Endometrial microvascular endothelial cells (primary cell): ENCODE data around the gene HCCS. TPM values are rescaled to one million over a fixed set of nuclear protein-coding genes. Genes with fewer than 3 reads are reported as not detected.

Experiments
- in situ Hi-C: cut with HindIII; loops from 2 replicates; pipeline ENCODE4 v1.10.0; 2017; ENCODE audit warnings: low sequenced_read_pairs, low pct_unique_long_range_greater_than_20kb; ENCODE audit errors: inconsistent ontology term
- total RNA-seq: library from RNA; depleted of rRNA; stranded (reverse); fragments of >200 nt; gene quantifications from one replicate; pipeline ENCODE4 v1.2.3, GENCODE V29; 2015; ENCODE audit errors: inconsistent ontology term

Gene HCCS
- total RNA-seq = 17.4 TPM

DNA sequence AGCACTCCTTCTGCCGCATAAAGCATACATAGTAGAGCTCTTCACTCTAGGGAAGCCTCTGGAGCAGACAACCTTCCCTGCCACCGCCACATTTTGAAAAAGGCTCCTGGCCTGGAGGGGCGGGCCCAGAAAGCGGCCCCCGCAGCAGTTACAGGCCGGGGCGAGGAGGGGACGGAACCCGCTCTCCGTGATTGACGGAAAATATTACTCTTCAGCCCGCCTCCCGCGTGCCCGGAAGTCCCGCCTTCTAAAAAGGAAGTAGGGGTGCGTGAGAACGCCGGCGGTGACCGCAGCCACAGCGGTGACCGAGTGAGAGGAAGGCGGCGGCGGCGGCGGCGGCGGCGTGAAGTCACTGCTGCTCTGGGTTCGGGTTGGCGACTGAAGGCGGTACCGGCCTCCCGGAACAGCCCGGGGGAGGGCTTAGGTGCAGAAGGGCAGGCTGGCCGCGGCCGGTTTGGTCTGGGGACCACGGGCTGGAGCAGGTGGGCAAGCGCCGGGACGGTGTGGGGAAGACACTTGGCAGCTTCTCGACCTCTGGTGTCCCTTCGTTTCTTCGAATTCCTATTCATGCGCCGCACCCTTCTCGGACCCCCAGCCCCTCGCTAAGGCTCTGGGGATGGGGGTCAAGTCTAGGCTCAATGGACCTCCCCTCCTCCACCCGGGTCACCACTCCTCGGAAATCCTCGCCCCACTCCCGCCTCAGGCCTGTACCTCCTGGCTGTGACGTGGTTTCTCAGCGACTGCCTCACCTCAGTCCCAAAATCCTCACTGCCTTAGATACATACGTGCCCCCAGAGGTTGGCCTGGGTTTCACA is at the start of gene HCCS:
Gene HCCS, plus strand, starts transcription at position 296 of the 815 bp plus-strand sequence. CDS start 729 bp downstream, outside the sequence.
- in situ Hi-C loops = no loop called here

DNA sequence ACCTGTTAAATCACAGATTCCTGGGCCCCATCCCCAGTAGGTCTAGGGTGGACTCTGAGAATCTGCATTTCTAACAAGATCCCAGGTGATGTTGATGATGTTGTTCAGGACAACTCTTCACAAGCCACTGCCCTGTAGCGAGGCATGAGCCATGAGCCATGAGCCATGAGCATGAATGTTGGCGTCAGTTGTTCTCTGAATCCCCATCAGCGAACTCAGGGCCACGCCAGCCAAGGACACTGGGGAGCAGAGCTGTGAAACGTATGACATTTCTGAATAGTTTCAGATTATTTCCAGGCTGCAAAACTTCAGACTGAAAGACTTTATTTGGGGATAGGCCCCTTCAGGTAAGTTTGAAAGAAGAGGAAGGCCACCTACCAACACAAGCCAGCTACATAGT is 46.9 kb upstream of the HCCS start:
- in situ Hi-C loops = no loop called here

DNA sequence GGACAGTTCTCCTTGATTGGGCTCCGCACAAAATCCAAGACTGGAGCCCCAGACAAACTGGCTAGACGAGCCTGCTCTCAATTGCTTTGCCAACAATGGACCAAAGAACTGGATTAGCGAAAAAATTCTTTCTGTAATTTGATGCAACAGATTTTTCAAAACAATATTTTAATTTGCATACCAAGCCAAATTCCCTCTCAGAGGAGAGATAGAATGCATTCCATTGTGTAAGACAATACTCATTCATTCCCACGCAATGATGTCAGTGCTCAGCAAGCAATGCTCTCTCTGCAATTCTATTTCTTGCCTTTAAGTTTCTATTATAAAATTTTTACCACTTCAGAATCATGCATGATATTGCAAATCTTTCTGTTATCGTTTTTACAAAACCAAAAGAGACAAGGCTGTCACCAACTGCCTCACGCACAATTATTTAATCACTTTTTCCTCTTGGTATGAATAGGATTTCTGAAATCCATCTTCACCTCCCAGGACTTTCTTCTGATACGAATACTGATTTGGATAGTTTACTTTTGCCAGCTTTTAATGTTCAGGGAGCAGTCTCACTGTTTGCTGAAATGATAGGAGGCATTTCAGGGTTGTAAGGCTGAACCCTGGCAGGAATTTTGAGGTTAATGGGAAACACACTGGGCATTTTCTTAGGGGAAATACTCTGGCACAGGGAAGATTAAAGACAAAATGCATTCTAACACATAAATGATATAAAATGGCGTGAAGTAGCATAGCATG is 46.1 kb upstream of the HCCS start:
- in situ Hi-C loops = no loop called here

GRCh38 chrX:11066812-11067211 is 44.3 kb upstream of the HCCS start:
- in situ Hi-C loops = no loop called here

DNA sequence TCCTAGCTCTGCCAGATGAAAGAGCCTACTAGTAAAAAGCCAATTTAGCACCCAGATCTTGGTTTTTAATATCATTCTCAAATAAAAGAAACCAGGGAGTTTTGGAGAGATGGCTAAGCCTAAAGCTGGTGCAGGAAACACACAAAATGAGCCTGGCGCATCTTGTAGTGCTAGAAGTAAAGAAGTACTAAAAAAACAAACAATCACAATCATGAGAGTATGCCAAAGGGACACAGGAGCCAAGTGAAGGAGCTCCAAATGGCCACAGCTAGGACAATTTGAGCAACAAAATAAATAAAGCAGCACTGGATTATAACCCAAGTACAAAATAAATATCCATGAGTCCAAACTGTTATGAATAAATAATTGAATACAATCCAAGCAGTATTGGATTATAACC is 37.8 kb upstream of the HCCS start:
- in situ Hi-C loops = no loop called here

DNA sequence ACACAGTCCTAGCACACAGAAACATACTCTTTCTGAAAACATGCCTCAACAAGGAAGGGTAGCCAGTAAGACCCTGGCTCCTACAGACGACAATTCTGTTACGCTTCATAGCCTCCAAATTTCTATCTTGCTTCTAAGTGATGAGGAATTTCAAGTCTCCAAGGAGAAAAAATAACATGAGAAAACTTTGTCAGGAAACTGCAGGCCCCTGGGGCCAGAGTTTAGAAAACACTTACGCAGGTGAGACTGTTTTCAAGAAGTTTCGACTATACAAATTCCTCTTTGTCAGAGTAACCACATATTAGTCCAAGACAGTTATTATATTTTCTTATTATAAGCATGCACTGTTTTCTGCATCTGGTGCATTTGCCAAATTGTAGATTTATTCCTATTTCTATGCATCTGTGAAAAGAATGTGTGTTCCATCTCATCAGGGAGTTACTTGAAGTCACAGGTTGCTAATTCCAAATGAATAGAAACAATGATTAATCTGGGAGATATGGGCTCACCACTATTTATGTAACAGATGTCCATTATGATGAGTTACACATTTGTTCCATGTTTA is 30.3 kb upstream of the HCCS start:
- in situ Hi-C loops = no loop called here

DNA sequence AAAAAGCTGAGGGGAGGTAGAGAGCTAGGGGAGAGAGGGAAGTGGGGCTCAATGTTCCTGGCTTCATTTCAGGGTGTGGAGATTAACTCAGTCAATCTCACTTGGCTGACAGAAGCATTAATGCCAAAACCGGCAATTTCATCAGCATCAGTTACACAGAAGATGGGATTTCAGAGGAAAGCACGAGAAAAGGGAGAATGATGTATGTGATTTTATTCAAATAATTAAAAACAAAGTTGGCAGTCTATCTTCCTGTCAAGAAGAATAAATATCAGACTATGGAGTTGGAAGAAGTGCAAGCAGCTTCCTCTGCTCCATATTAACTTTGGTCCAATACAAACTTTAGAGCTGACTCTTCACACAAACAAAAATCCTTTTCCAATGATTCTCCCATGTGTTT is 29.6 kb upstream of the HCCS start:
- in situ Hi-C loops = no loop called here

DNA sequence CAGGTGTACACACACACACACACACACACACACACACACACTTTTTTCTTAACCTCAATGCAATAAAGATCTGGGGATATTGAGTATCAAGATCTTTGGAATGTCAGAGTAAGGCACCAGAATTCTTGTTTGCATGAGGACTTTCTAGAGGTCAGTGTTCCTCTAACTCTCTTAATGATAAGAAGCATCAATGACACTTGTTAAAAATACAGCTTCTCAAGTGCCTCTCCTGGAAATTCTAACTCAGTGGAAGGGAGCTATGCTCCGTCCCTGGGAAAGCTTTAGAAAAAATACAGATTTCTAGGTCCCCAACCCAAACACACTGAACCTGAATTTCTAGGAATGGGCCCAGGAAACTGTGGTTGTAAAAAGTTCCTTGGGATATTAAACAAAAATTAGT is 25.8 kb upstream of the HCCS start:
- in situ Hi-C loops = no loop called here

GRCh38 chrX:11089802-11090201 is 21.3 kb upstream of the HCCS start:
- in situ Hi-C loops = no loop called here

- in situ Hi-C loops = no loop called here
These were observed 13.2 kb upstream of the HCCS start for GRCh38 chrX:11097933-11098332.

DNA sequence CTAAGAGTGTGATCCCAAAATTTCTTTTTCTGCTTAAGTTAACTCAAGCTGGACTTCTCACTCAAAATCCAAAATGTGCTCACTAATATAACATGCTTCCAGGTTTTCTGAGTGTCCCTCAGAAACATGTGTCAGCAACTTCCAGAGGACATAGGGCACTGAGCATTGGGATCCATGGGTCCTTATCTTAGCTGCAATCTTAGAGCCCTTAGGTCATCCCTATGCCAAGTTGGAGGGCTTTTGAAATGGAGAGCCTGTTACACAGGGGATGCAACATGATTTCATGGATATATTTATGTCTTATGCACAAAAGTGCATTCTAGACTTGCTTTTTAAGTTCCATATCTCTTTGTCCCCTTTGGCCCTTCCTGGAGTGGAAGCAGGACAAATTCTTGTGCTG is 11.7 kb upstream of the HCCS start:
- in situ Hi-C loops = no loop called here

DNA sequence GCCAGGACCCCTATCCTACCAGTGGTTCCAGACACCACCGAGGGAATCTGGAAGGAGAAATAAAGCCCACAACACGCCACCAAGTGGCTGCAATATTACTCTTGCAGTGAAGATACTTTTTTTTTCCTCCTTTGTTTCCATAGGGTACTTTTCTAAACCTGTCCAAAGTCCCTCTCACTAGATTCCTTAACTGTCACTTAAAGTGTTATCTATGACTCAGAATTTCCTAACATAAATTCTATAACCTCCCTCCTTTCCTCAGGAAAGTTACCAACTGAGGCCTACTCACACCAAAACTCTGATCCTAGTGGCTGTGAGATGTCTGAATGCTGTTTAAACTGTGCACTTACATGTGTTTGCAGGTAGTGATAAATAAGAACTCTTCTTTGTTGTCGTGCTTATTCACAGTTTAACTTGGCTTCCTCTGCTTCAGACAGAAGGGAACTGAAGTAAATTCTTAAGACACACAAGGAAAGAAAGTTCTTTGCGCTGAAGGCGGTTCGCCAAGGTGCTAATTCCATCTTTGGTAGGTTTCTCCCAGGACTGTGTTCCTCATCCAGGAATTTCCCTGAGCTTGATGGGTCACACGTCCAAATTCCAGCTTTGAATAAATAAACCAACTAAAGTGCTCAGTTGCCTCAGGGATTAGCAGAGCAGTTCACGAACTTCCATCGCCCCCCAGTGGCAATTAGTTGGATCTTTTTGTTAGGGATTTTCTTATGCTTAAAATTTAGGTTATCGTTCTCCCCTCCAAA is 10.7 kb upstream of the HCCS start:
- in situ Hi-C loops = no loop called here

GRCh38 chrX:11103006-11103405 is 8.1 kb upstream of the HCCS start:
- in situ Hi-C loops = no loop called here

DNA sequence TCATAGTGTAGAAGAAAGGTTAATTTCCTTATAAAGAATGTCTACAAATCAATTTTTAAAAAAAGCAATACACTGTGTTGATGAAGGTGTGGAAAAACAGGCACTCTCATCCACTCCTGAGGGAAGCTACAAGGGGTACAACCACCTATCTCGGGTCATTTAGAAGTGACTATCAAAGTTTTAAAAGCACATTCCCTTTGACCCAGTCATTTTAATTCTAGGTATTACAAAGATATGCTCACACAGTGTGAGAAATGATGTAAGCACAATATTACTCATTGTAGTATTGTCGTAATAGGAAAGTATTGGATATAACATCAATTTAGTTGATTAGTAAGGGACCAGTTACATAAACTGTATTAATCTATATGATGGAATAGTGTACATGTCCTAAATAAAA is 7.4 kb upstream of the HCCS start:
- in situ Hi-C loops = no loop called here

DNA sequence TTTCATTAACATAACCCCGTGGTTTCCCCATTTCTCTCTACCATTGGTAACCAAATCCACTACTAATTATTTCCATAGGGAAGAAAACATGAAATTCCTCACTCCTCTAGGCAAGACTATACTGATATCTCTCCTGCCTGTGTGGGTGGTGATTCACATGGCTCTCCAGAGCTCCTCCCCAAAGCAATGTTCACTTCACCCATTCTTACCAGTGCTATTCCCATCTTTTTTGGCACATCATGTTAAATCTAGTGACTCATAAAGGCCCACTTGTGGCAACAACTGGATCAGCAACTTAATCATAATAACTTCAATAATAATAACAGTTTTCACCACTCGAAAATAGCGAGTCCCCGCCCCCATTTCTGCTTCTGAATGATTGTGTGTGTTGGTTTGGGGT is 6.1 kb upstream of the HCCS start:
- in situ Hi-C loops = no loop called here

DNA sequence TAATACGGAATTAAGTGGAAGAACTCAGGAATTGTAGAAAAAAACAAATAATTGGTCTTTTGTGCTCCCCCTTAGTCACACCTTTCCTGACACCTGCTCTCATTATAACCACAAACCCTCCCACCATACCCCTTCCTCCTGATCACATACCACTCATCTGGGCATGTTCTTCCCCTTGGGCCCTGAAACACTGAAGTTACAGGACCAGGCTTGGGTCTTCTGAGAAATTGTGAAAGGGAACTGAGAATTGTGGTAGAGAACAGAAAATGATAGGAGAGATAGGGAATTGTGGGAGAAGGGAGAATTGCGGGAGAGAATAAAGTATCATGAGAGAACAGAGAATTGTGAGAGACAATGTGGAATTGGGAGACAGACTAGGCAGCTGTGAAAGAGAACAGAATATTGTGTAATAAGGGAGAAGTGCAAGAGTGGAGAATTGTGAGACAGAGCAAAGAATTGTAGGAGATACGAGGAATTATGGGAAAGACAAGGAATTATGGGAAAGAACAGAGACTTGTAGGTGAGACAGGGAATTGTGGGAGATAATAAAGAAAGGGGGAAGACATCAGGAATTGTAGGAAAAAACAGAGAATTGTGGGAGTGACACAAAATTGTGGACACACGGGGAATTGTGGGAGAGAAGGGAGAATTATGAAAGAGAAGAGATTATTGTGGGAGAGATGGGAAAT is 2.7 kb upstream of the HCCS start:
- in situ Hi-C loops = no loop called here

DNA sequence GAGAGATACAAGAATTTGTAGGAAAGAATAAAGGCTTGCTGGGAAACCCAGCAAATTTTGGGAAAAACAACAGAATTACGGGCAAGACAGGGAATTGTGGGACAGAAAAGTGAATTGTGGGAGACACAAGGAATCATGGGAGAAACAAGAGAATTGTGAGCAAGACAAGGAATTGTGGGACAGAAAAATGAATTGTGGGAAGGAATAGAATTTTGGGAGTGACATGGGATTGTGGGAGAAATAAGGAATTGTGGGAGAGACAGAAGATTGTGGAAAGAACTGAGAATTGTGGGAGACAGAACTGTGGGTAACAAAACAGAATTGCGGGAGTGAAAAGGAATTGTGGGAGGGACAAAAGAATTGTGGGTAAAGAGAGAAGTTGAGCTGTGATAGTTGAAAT is 1.2 kb upstream of the HCCS start:
- in situ Hi-C loops = no loop called here

DNA sequence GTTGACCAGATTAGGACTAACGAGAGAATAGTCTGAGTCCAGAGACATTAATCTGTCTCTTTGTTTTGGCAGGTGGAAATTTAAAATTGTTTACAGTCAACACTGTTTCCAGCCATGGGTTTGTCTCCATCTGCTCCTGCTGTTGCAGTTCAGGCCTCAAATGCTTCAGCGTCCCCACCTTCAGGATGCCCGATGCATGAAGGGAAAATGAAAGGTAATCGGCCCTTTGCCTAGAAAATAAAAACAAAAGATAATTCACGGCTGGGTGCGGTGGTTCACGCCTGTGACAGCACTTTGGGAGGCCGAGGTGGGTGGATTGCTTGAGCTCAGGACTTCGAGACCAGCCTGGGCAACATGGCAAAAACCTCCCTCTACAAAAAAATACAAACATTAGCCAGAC is 815 bp downstream of the HCCS start:
- in situ Hi-C loops = no loop called here

GRCh38 chrX:11113731-11114130 is 2.6 kb downstream of the HCCS start:
- in situ Hi-C loops = no loop called here
